ENCODE data around the gene FCER1A. TPM values are rescaled to one million over a fixed set of nuclear protein-coding genes. Genes with fewer than 3 reads are reported as not detected.

Gene FCER1A
- total RNA-seq, 1 donor from 2014 or later = not detected

GRCh38 chr1:159307346-159308020, 5.3 kb downstream of the FCER1A start:
- no peaks in the 10 kb centered on the region for H3K27me3 ChIP-seq (ENCODE audit: control insufficient read depth, insufficient read depth, low read length)
- TF ChIP-seq CTCF (IDR thresholded peaks at IDR 0.05; ENCODE audit: insufficient read depth, low read length, poor library complexity, severe bottlenecking) = no peak
- no peaks in the 10 kb centered on the region for H3K36me3 ChIP-seq (ENCODE audit: control insufficient read depth, insufficient read depth, low read length)
- no peak for DNase-seq (ENCODE audit: low read depth)
- no peak overlapping the region for H3K4me3 ChIP-seq (ENCODE audit: low read depth, low read length)

GRCh38 chr1:159311679-159312078, 9.5 kb downstream of the FCER1A start:
- Histone ChIP-seq H3K4me3 (ENCODE audit: low read depth, low read length) (no peak overlapping the region), H3K36me3 (ENCODE audit: control insufficient read depth, insufficient read depth, low read length) (no peaks in the 10 kb centered on the region), H3K27me3 (ENCODE audit: control insufficient read depth, insufficient read depth, low read length) (no peaks in the 10 kb centered on the region)
- DNase-seq (ENCODE audit: low read depth) = no peak
- TF ChIP-seq CTCF (IDR thresholded peaks at IDR 0.05; ENCODE audit: insufficient read depth, low read length, poor library complexity, severe bottlenecking) = no peak

- Histone ChIP-seq H3K4me3 (ENCODE audit: low read depth, low read length) (no peak overlapping the region), H3K27me3 (ENCODE audit: control insufficient read depth, insufficient read depth, low read length) (no peaks in the 10 kb centered on the region), H3K36me3 (ENCODE audit: control insufficient read depth, insufficient read depth, low read length) (no peaks in the 10 kb centered on the region)
- DNase-seq (ENCODE audit: low read depth) = no peak
- no peak for TF ChIP-seq CTCF (IDR thresholded peaks at IDR 0.05; ENCODE audit: insufficient read depth, low read length, poor library complexity, severe bottlenecking)
These were observed 13.2 kb downstream of the FCER1A start for GRCh38 chr1:159315381-159315780.

- no peaks in the 10 kb centered on the region for H3K36me3 ChIP-seq (ENCODE audit: control insufficient read depth, insufficient read depth, low read length)
- TF ChIP-seq CTCF (IDR thresholded peaks at IDR 0.05; ENCODE audit: insufficient read depth, low read length, poor library complexity, severe bottlenecking) = no peak
- no peak for DNase-seq (ENCODE audit: low read depth)
- H3K27me3 ChIP-seq (ENCODE audit: control insufficient read depth, insufficient read depth, low read length) = no peaks in the 10 kb centered on the region
- no peak overlapping the region for H3K4me3 ChIP-seq (ENCODE audit: low read depth, low read length)
These were observed 16.8 kb downstream of the FCER1A start for GRCh38 chr1:159318784-159319551.

GRCh38 chr1:159334797-159335196, 32.7 kb downstream of the FCER1A start:
- Histone ChIP-seq H3K4me3 (ENCODE audit: low read depth, low read length) (no peak overlapping the region), H3K27me3 (ENCODE audit: control insufficient read depth, insufficient read depth, low read length) (no peaks in the 10 kb centered on the region), H3K36me3 (ENCODE audit: control insufficient read depth, insufficient read depth, low read length) (no peaks in the 10 kb centered on the region)
- TF ChIP-seq CTCF (IDR thresholded peaks at IDR 0.05; ENCODE audit: insufficient read depth, low read length, poor library complexity, severe bottlenecking) = no peak
- DNase-seq (ENCODE audit: low read depth) = no peak
